GDM1 (cell line): ENCODE results near the gene ABAT.

Experiments used
- DNase-seq: peaks from one replicate; lab custom pipeline; 2025; lab: John Stamatoyannopoulos, UW

ABAT gene

DNA sequence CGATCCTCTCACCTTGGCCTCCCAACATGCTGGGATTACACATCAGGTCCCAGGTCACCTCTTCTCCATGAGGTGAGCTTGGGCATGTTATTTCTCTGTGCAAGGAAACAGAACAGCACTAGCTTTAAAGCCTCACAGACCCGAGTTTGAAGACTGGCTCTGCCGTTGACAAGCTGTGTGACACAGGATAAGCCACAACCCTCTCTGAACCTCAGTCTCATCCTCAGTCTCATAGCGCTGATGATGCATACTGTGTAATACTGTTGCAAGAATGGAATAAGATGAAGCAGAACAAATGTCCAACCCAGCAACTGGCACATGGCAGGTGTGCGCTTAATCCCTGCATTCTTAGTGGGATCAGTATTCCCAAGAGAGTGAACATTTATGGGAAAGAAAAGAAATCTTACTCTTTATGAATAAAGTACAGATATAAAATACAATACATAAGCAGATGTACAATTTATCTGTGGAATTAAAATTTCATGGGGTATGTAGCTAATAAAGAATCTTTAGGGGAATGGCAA, 43.5 kb downstream of the ABAT start:
- no peak for DNase-seq

DNA sequence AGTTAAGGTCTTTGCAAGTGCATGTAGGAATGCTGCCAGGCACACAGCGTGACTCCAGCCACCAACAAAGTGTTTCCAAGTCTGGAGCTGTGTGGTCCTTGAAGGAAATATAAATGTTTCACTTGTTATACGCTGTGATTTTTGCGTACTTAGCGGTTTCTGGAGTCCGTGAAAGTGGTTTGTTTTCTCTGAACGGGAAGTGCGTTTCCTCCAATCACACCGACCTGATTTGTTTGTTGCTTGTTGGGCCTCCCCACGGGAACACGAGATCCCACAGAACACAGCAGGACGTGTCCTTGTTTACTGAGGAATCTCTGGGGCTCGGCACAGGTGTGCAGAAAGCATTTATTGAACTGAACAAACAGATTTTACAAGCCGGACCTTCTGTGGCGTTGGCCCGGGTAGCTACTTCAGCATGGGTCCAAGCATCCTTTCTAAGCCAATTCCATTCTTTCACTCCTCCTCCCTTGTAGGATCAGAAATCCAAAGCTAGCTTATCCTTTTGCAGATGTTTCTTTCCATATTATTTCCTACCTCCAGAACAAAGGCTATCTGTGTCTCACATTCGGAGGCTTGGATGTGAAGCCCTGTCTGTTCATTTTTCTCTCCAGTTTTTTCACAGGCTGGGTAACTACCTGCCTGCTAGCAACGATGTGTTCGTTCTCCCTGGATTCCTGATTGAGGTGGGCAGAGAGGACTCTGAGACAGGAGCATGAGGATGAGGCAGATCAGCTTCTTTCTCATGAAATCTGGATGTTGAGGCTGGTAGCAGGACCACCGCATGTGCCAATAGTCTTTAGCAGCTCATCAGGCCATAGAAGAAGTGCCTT, 44.6 kb downstream of the ABAT start:
- no peak for DNase-seq

- no peak for DNase-seq
Observed at GRCh38 chr16:8720080-8720966, 45.9 kb downstream of the ABAT start.

DNA sequence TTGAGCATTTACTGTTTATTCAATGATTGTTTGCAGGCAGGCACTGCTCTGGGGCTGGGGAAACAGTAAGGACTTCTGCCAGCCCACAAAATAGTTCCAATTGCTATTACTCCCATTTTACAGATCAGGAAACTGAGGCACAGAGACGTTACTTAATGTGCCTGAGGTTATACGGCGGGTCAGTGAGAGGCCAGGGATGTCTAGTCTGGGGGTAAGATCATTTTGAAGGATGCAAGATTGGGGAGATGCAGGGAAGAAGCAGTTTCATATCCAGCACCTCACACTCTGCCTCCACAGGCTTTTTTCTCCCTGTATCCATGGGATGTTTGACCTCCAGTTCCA, 46.5 kb downstream of the ABAT start:
- no peak for DNase-seq

GRCh38 chr16:8721336-8722024, 47.1 kb downstream of the ABAT start:
- DNase-seq: no peak

DNA sequence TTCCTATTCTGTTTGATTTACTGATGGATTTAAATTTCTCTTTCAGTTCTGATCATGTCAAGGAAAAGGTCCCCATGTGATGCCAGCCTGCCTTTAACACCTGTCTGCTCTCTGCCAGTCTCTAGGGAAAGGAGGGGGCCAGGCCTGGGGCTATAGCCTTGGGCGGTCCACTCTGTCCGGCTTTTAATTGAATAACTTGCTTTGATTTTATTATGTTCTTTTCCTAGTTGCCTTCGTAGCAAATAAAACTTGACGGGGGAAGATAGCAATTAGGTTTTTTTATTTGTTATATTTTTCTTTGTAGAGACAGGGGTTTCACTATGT, 47.6 kb downstream of the ABAT start:
- no peak for DNase-seq

GRCh38 chr16:8725513-8726178, 51.2 kb downstream of the ABAT start:
- no peak for DNase-seq

DNA sequence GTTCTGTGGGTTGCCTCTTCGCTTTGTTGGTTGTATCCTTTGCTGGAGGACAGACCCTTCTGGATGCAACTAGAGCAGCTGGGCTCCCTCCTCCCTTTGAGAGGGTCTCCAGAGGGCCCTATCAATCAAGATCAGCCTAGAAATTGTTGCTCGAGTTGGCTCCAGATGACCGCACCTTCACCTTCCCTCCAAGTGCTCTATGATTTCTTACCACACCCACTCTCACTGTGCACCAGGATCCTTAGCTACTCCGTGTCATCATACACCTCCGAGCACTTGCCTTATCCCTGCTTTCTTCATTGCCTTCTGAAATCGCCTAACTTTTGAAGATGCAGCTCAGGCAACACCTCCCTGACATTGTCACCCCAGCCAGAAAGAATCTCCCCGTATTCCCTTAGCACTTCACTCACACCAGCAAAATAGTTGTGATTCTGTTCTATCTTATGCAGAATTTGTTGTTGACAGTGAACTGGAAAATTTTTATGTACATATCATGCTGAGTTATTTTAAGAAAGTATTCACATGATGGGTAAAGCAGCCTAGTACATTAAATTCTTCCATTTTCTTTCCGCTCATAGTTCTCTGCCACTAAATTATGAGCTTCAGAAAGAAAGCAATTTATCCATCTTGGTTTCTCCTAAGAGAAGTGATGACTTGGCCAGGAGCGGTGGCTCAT, 52.9 kb downstream of the ABAT start:
- no peak for DNase-seq

- no peak for DNase-seq
Observed at GRCh38 chr16:8727857-8728618, 53.6 kb downstream of the ABAT start.

GRCh38 chr16:8729779-8730334, 55.4 kb downstream of the ABAT start:
- DNase-seq: no peak

- DNase-seq: no peak
Observed at GRCh38 chr16:8730335-8730915, 56.0 kb downstream of the ABAT start.

- DNase-seq: no peak
Observed at GRCh38 chr16:8733849-8734540, 59.6 kb downstream of the ABAT start.

GRCh38 chr16:8735574-8735973, 61.2 kb downstream of the ABAT start:
- DNase-seq: no peak

- DNase-seq: no peak
Observed at GRCh38 chr16:8736123-8736668, 61.8 kb downstream of the ABAT start.

GRCh38 chr16:8739151-8739550, 64.7 kb downstream of the ABAT start:
- DNase-seq: no peak

GRCh38 chr16:8739989-8740704, 65.7 kb downstream of the ABAT start:
- no peak for DNase-seq

GRCh38 chr16:8740775-8741355, 66.4 kb downstream of the ABAT start:
- no peak for DNase-seq

DNA sequence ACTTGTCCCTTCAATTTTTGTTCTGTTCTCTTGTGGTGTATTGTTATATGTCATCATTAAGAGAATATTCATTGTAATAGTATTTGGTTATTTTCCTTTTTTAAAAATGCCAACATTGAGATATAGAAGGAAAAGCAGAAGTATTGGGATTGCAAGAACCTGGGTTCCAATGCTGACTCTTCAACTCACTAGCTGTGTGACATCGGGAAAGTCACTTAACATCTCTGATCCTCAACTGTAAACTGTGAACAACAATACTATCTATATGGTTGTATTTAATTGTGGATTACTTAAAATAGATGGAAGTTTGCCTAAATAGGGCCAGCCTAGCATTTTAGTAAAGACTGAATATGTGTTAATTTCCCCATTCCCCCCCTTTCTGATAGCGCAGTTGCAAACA, 67.2 kb downstream of the ABAT start:
- DNase-seq: no peak
